ENCODE measurements around the gene USF2. TPM values are rescaled to one million over a fixed set of nuclear protein-coding genes. Genes with fewer than 3 reads are reported as not detected.
"Not testable (repeated sequence)": the region's sequence is repeated elsewhere in the genome, so short reads cannot be mapped to it uniquely, and the experiment has no call there.

USF2 gene
- total RNA-seq, 1 donor: 51.6 TPM

DNA sequence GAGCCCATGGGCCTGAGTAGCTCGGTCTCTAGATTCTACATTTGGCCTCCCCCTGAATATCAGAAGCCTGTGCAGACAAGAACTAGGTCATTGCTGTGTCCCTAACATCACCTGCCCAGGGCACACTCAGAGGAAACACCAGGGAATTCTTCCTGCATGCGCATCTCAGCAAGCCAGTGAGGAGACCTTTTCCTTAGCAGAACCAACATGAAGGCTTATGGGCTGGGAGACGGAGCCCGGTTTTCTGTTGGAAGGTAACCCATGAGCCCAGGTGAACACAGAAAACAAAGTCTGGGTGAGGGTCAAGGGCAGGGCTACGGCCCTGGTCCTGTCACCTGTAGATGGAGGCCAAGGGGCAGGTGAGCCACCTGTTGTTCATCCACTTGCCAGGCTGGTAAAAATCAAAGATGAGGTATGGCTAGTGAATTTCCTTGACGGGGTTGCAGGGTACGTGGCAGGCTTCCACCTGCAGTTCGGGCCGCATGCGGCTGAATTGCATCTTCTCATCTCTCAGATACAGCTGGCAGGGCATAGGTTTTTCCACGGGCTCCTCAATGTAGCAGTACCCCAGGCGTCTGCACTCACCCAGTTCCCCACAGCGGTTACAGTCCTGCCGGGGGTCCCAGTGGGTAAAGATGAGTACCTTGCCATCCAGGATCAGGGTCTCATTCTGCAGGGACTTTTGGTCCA is 36.7 kb upstream of the USF2 start:
- DNase-seq (ENCODE audit: low read depth): no peak
- no peak for TF ChIP-seq CTCF (IDR thresholded peaks at IDR 0.05; ENCODE audit: insufficient read depth, low read length)
- no peak overlapping the region for H3K4me3 ChIP-seq (ENCODE audit: low read depth, low read length)

DNA sequence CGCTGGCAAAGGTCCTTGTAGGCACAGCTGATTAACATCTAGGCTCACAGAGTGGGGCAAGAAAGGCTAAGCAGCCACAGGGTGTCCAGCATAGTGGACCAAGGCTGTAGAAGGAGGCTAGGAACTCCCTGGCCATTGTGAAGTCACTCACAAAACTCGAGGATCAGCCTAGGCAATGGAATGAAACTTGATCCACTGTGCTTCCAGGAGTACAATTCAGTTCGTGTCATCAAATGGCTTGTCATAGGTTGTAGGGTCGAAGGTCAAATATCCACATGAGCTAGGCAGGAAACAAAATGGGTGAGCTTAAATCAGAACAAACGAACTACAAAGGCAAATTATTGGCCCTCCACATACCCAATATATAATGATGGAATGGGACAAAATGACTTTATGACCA is 35.9 kb upstream of the USF2 start:
- H3K4me3 ChIP-seq (ENCODE audit: low read depth, low read length): no peak overlapping the region
- no peak for TF ChIP-seq CTCF (IDR thresholded peaks at IDR 0.05; ENCODE audit: insufficient read depth, low read length)
- no peak for DNase-seq (ENCODE audit: low read depth)

- DNase-seq (ENCODE audit: low read depth): no peak
- H3K4me3 ChIP-seq (ENCODE audit: low read depth, low read length): no peak overlapping the region
- no peak for TF ChIP-seq CTCF (IDR thresholded peaks at IDR 0.05; ENCODE audit: insufficient read depth, low read length)
These were observed 31.9 kb upstream of the USF2 start for GRCh38 chr19:35236638-35237400.

DNA sequence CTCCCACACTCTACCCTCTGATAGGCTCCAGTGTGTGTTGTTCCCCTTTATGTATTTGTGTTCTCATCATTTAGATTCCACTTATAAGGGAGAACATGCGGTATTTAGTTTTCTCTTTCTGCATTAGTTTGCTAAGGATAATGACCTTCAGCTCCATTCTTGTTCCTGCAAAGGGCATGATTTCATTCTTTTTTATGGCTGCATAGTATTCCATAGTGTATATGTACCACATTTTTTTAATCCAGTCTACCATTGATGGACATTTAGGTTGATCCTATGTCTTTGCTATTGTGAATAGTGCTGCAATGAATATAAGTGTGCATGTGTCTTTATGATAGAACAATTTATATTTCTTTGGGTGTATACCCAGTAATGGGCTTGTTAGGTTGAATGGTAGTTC is 29.2 kb upstream of the USF2 start:
- not testable (repeated sequence) for H3K4me3 ChIP-seq (ENCODE audit: low read depth, low read length); DNase-seq (ENCODE audit: low read depth)

- no peak for TF ChIP-seq CTCF (IDR thresholded peaks at IDR 0.05; ENCODE audit: insufficient read depth, low read length)
- no peak for DNase-seq (ENCODE audit: low read depth)
- H3K4me3 ChIP-seq (ENCODE audit: low read depth, low read length): no peak overlapping the region
These were observed 28.4 kb upstream of the USF2 start for GRCh38 chr19:35240327-35240726.

GRCh38 chr19:35241417-35241816 is 27.3 kb upstream of the USF2 start:
- H3K4me3 ChIP-seq (ENCODE audit: low read depth, low read length): no peak overlapping the region
- no peak for TF ChIP-seq CTCF (IDR thresholded peaks at IDR 0.05; ENCODE audit: insufficient read depth, low read length)
- DNase-seq (ENCODE audit: low read depth): no peak

- no peak for TF ChIP-seq CTCF (IDR thresholded peaks at IDR 0.05; ENCODE audit: insufficient read depth, low read length)
- H3K4me3 ChIP-seq (ENCODE audit: low read depth, low read length): no peak overlapping the region
- no peak for DNase-seq (ENCODE audit: low read depth)
These were observed 22.2 kb upstream of the USF2 start for GRCh38 chr19:35246466-35247092.

Data from fibroblast of the aortic adventitia (primary cell).